NCI-H187 (cell line): ENCODE data around the gene ZP1.

Experiments used
- DNase-seq, 2 experiments: peaks; one replicate each; lab custom pipeline; 2025; lab: John Stamatoyannopoulos, UW

ZP1 gene

GRCh38 chr11:60844045-60844869, 23.1 kb upstream of the ZP1 start:
- DNase-seq, result no peak

GRCh38 chr11:60844870-60845221, 22.5 kb upstream of the ZP1 start:
- DNase-seq, result no peak

- DNase-seq, result no peak
Observed at GRCh38 chr11:60845338-60845737, 22.0 kb upstream of the ZP1 start.

GRCh38 chr11:60847281-60847680, 20.1 kb upstream of the ZP1 start:
- no peak for DNase-seq

- no peak for DNase-seq
Observed at GRCh38 chr11:60847896-60848295, 19.4 kb upstream of the ZP1 start.

GRCh38 chr11:60848714-60849151, 18.6 kb upstream of the ZP1 start:
- DNase-seq, result no peak

GRCh38 chr11:60849641-60850520, 17.5 kb upstream of the ZP1 start:
- DNase-seq, result no peak

- DNase-seq, result no peak
Observed at GRCh38 chr11:60851327-60852104, 15.8 kb upstream of the ZP1 start.

- DNase-seq, result no peak
Observed at GRCh38 chr11:60852117-60852981, 15.0 kb upstream of the ZP1 start.

GRCh38 chr11:60852982-60853950, 14.1 kb upstream of the ZP1 start:
- DNase-seq, result no peak

GRCh38 chr11:60854140-60854846, 13.0 kb upstream of the ZP1 start:
- DNase-seq, result no peak

GRCh38 chr11:60854847-60855725, 12.3 kb upstream of the ZP1 start:
- DNase-seq, result no peak

- no peak for DNase-seq
Observed at GRCh38 chr11:60855726-60856633, 11.4 kb upstream of the ZP1 start, which contains the start of gene PTGDR2. TSS of gene PTGDR2 (minus strand) at chr11:60855950. CDS start at chr11:60853722, 2,228 bp downstream.

- no peak for DNase-seq
Observed at GRCh38 chr11:60857378-60858232, 9.7 kb upstream of the ZP1 start.

- DNase-seq, result no peak
Observed at GRCh38 chr11:60858236-60858635, 9.1 kb upstream of the ZP1 start.

- no peak for DNase-seq
Observed at GRCh38 chr11:60858731-60859464, 8.4 kb upstream of the ZP1 start.
